ENCODE data around the gene SLF1.
"Not testable (repeated sequence)": the region's sequence is repeated elsewhere in the genome, so short reads cannot be mapped to it uniquely, and the experiment has no call there.

SLF1 gene

GRCh38 chr5:94618493-94619328 is at the start of gene SLF1, which contains the start of gene KIAA0825:
SLF1 (plus strand) TSS chr5:94618669; CDS start chr5:94628811, 10,142 bp downstream.
KIAA0825 (minus strand) TSS chr5:94618604; CDS start chr5:94537126, 81,478 bp downstream.
- TF ChIP-seq EZH2 (optimal IDR thresholded peaks at IDR 0.05; ENCODE audit: low read depth, low read length), result no peak
- TF ChIP-seq EZH2phosphoT487 (IDR thresholded peaks at IDR 0.05; ENCODE audit: low read length), result no peak
- TF ChIP-seq CTCF (IDR thresholded peaks at IDR 0.05; ENCODE audit: low read length), result no peak
- Histone ChIP-seq H2AFZ (ENCODE audit: low read length) (peak within 1 kb of the TSS; percentile 96), H3K79me2 (ENCODE audit: low read length) (peaks cover 54% of the 10 kb centered on the region), H3K4me3 (ENCODE audit: low read length) (peak within 1 kb of the TSS; percentile 77), H3K27ac (ENCODE audit: low read length) (peak within 1 kb of the TSS; percentile 70; the same call in 1 of the 2 replicates), H3K9ac (ENCODE audit: low read length) (peak within 1 kb of the TSS; percentile 62), H3K36me3 (replicated peaks; ENCODE audit: insufficient read depth, low read length) (no peaks in the 10 kb centered on the region), H3K9me2 (replicated peaks; ENCODE audit: insufficient read depth, low read length) (no peaks in the 10 kb centered on the region), H3K4me2 (ENCODE audit: low read depth, low read length) (peak within 1 kb of the TSS; percentile 96), H4K20me1 (ENCODE audit: insufficient read depth, low read length) (no peaks in the 10 kb centered on the region), H3F3A (ENCODE audit: insufficient read depth, low read length) (peaks cover 11% of the 10 kb centered on the region), H3K27me3 (replicated peaks; ENCODE audit: insufficient read depth, low read length) (no peaks in the 10 kb centered on the region), H3K4me1 (ENCODE audit: low read length) (0 out of 2 replicates have a peak, but pooled peaks cover 9% of the 10 kb centered on the region), H3K9me3 (replicated peaks; ENCODE audit: insufficient read depth, low read length) (no peaks in the 10 kb centered on the region)
- peak; percentile 93 for DNase-seq

- H3K27me3 ChIP-seq (replicated peaks; ENCODE audit: insufficient read depth, low read length), result no peaks in the 10 kb centered on the region
- no peaks in the 10 kb centered on the region for H3K9me2 ChIP-seq (replicated peaks; ENCODE audit: insufficient read depth, low read length)
- peak; percentile 55 for DNase-seq
- no peaks in the 10 kb centered on the region for H3K9me3 ChIP-seq (replicated peaks; ENCODE audit: insufficient read depth, low read length)
- no peaks in the 10 kb centered on the region for H3K79me2 ChIP-seq (ENCODE audit: low read length)
- H3K4me2 ChIP-seq (ENCODE audit: low read depth, low read length), result no peak overlapping the region
- H4K20me1 ChIP-seq (ENCODE audit: insufficient read depth, low read length), result no peaks in the 10 kb centered on the region
- H2AFZ ChIP-seq (ENCODE audit: low read length), result no peak overlapping the region
- H3K4me3 ChIP-seq (ENCODE audit: low read length), result no peak overlapping the region
- no peak for TF ChIP-seq EZH2 (optimal IDR thresholded peaks at IDR 0.05; ENCODE audit: low read depth, low read length)
- no peak for TF ChIP-seq EZH2phosphoT487 (IDR thresholded peaks at IDR 0.05; ENCODE audit: low read length)
- no peak for TF ChIP-seq CTCF (IDR thresholded peaks at IDR 0.05; ENCODE audit: low read length)
- no peak overlapping the region for H3K9ac ChIP-seq (ENCODE audit: low read length)
- peaks cover 9% of the 10 kb centered on the region for H3K4me1 ChIP-seq (ENCODE audit: low read length)
- H3K27ac ChIP-seq (ENCODE audit: low read length), result no peak overlapping the region
- no peaks in the 10 kb centered on the region for H3K36me3 ChIP-seq (replicated peaks; ENCODE audit: insufficient read depth, low read length)
- no peaks in the 10 kb centered on the region for H3F3A ChIP-seq (ENCODE audit: insufficient read depth, low read length)
These were observed 47.1 kb upstream of the SLF1 start for GRCh38 chr5:94571415-94571814.

- not testable (repeated sequence) for H3K9ac ChIP-seq (ENCODE audit: low read length); H3K36me3 ChIP-seq (replicated peaks; ENCODE audit: insufficient read depth, low read length); H3K27me3 ChIP-seq (replicated peaks; ENCODE audit: insufficient read depth, low read length); H2AFZ ChIP-seq (ENCODE audit: low read length); H3K4me2 ChIP-seq (ENCODE audit: low read depth, low read length); H3K9me3 ChIP-seq (replicated peaks; ENCODE audit: insufficient read depth, low read length); H3K79me2 ChIP-seq (ENCODE audit: low read length); H3K4me3 ChIP-seq (ENCODE audit: low read length); H3F3A ChIP-seq (ENCODE audit: insufficient read depth, low read length); H4K20me1 ChIP-seq (ENCODE audit: insufficient read depth, low read length); H3K9me2 ChIP-seq (replicated peaks; ENCODE audit: insufficient read depth, low read length)
- peaks cover 24% of the 10 kb centered on the region for H3K4me1 ChIP-seq (ENCODE audit: low read length)
- peak overlapping the region; percentile 18; the same call in 1 of the 2 replicates for H3K27ac ChIP-seq (ENCODE audit: low read length)
- peak; percentile 72 for DNase-seq
These were observed 45.1 kb upstream of the SLF1 start for GRCh38 chr5:94573349-94573748.

- no peaks in the 10 kb centered on the region for H3K36me3 ChIP-seq (replicated peaks; ENCODE audit: insufficient read depth, low read length)
- no peak overlapping the region for H3K27ac ChIP-seq (ENCODE audit: low read length)
- no peaks in the 10 kb centered on the region for H3K79me2 ChIP-seq (ENCODE audit: low read length)
- H3F3A ChIP-seq (ENCODE audit: insufficient read depth, low read length), result peaks cover 5% of the 10 kb centered on the region; the same call in 1 of the 2 replicates
- no peak overlapping the region for H3K4me3 ChIP-seq (ENCODE audit: low read length)
- H3K9me2 ChIP-seq (replicated peaks; ENCODE audit: insufficient read depth, low read length), result no peaks in the 10 kb centered on the region
- H3K9ac ChIP-seq (ENCODE audit: low read length), result no peak overlapping the region
- peaks cover 28% of the 10 kb centered on the region for H3K4me1 ChIP-seq (ENCODE audit: low read length)
- TF ChIP-seq CTCF (IDR thresholded peaks at IDR 0.05; ENCODE audit: low read length) (no peak), EZH2phosphoT487 (IDR thresholded peaks at IDR 0.05; ENCODE audit: low read length) (no peak), EZH2 (optimal IDR thresholded peaks at IDR 0.05; ENCODE audit: low read depth, low read length) (no peak)
- H2AFZ ChIP-seq (ENCODE audit: low read length), result no peak overlapping the region
- no peaks in the 10 kb centered on the region for H3K27me3 ChIP-seq (replicated peaks; ENCODE audit: insufficient read depth, low read length)
- H3K9me3 ChIP-seq (replicated peaks; ENCODE audit: insufficient read depth, low read length), result no peaks in the 10 kb centered on the region
- DNase-seq, result no peak
- H3K4me2 ChIP-seq (ENCODE audit: low read depth, low read length), result no peak overlapping the region
- H4K20me1 ChIP-seq (ENCODE audit: insufficient read depth, low read length), result no peaks in the 10 kb centered on the region
These were observed 43.3 kb upstream of the SLF1 start for GRCh38 chr5:94575196-94575595.
